ENCODE measurements around the gene SLC25A29.

DNA sequence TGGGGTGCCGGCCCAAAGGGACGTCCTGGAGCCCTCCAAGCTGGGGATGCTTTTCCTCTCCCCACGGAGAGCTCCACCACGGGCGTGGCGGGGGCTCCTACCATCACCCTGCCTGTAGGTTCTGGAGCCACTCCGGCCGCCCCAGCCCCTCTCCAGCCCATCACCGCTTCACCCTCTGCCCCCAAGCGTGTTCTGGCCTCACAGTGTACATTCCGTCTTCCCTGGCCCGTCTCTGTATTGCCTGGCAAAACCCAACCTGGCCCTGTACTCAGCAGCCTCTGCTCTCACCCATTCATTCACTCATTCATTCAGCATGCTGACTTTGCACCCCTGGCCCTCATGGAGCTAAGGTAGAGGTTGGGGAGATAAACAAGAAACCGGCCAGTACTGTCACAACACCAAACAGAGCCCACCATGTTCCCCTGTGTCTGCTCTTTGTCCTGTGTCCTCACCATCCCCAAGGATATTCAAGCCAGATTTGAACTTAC lies 20.3 kb downstream of the SLC25A29 start:
- TF ChIP-seq, protein P1, sequence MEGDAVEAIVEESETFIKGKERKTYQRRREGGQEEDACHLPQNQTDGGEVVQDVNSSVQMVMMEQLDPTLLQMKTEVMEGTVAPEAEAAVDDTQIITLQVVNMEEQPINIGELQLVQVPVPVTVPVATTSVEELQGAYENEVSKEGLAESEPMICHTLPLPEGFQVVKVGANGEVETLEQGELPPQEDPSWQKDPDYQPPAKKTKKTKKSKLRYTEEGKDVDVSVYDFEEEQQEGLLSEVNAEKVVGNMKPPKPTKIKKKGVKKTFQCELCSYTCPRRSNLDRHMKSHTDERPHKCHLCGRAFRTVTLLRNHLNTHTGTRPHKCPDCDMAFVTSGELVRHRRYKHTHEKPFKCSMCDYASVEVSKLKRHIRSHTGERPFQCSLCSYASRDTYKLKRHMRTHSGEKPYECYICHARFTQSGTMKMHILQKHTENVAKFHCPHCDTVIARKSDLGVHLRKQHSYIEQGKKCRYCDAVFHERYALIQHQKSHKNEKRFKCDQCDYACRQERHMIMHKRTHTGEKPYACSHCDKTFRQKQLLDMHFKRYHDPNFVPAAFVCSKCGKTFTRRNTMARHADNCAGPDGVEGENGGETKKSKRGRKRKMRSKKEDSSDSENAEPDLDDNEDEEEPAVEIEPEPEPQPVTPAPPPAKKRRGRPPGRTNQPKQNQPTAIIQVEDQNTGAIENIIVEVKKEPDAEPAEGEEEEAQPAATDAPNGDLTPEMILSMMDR (IDR thresholded peaks at IDR 0.05) = no peak
- no peak for TF ChIP-seq POLR2A (IDR thresholded peaks at IDR 0.05)
- no peak for TF ChIP-seq POLR2AphosphoS5 (IDR thresholded peaks at IDR 0.05)

All from stomach (tissue), 4 donors.